ENCODE data around the gene CDC42BPB. TPM values are rescaled to one million over a fixed set of nuclear protein-coding genes. Genes with fewer than 3 reads are reported as not detected.
"Not testable (repeated sequence)": the region's sequence is repeated elsewhere in the genome, so short reads cannot be mapped to it uniquely, and the experiment has no call there.

Gene CDC42BPB
- total RNA-seq, 1 donor from 2014 or later = 89.3 TPM

DNA sequence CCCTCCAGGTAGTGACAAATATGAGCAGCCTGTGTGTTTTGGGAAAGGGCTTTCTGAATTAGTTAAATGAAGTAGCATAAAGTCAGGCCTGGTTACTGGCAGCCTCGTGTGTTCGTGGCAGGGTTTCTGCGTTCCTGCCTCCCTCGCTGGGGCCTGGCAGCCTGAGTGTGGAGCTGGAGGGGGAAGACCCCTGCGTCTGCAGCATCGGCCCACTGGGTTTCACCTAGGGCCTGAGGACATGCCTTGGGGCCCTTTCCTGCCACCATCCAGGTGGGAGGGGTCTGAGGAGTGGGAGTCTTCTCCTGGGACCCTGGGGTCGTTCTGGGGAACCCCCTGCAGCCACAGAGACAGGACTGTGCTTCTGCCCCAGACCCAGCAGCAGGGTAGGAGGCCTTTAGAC is 155.3 kb downstream of the CDC42BPB start:
- no peak for DNase-seq (ENCODE audit: low read depth in 2 of 2)

GRCh38 chr14:102901633-102902032 is 155.7 kb downstream of the CDC42BPB start:
- DNase-seq (ENCODE audit: low read depth in 2 of 2) = no peak

GRCh38 chr14:102900631-102901571 is 156.4 kb downstream of the CDC42BPB start:
- no peak for DNase-seq (ENCODE audit: low read depth in 2 of 2)

GRCh38 chr14:102899516-102899900 is 157.8 kb downstream of the CDC42BPB start:
- DNase-seq (ENCODE audit: low read depth in 2 of 2) = no peak

GRCh38 chr14:102898776-102899515 is 158.4 kb downstream of the CDC42BPB start:
- no peak for DNase-seq (ENCODE audit: low read depth in 2 of 2)

DNA sequence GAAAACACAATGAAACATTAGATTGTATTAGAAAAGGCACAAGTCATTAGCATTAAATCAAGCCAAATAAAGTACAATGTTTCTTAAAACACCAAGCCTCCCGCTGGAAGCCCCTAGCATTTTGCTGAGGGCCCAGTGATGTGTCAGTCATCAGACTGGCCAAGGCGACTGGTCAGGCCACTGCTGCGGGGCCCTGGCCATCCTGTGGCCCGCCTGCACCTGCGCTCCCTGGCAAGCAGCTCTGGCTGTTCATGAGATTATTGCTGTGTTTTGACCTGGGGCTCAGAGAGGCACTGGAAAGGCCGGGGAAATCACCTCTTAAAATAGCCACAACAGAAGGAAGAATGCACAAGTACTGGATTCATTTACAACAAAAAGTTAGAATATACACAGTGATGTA is 159.1 kb downstream of the CDC42BPB start:
- no peak for DNase-seq (ENCODE audit: low read depth in 2 of 2)

DNA sequence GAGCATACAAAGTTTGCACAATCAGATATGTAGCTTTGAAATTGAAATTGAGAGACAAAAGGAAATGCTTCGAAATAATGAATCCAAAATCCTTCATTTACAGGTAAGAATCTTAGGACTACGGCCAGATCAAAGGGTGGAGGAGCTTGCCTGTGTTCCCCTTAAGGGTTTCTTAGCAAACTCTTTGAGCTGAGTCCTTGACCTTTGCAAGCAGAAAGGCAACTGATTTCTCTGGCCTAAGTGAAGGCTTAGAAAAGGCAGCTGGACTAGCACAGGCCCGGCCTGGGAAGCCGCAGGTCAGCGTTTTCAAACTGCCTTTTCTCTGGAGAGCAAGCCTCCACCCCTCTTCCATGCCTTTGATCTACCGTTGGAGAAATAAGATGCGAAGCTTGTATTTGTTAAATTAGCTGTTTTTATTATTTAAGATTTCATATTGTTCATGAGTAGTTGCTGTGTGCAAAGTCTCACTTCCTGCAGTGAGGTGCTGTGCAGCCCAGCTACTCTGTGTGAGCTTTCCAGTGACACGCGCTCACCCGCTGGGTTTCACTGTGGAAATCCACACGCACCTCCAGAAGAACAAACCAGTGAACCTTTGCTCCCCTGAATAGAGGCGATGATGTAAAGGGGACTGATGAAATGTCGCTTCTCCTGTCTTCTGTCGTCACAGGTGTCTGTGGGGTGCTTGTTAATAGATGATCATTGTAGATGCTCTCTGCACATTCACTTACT is 159.9 kb downstream of the CDC42BPB start:
- DNase-seq (ENCODE audit: low read depth in 2 of 2) = no peak

DNA sequence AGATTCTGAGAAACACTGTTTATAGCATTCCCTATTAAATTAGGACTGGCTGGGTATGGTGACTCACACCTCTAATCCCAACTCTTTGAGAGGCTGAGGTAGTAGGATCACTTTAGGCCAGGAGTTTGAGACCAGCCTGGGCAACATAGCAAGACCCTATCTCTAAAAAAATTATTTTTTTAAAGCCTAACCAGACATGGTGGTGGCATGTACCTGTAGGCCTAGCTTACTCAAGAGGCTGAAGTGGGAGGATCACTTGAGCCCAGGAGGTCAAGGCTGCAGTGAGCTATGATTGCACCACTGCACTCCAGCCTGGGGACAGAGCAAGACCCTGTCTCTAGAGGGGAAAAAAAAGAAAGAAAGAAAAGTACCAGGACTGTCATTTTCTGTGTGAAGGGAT is 160.6 kb downstream of the CDC42BPB start:
- DNase-seq (ENCODE audit: low read depth in 2 of 2) = not testable (repeated sequence)

DNA sequence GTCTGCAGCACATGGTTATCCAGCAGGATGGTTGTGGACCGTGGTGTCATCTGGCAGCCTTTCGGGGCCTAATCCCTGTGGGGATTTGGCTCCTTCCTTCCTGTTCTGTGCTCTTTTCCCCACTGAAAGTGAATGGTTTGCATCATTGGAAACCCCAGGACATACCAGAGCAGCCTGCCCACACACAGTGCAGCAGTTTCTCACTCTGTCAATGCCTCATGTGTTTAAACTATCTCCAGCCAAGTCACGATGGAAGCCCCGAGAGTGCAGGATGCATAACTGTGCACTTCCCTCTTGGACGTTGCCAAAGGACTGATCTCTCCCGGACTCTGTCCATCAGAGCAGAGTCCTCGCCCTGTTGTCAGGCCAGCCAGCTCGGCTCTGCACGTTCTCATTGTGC is 163.9 kb downstream of the CDC42BPB start:
- peak; percentile 38 to 59 for DNase-seq (ENCODE audit: low read depth in 2 of 2)

GRCh38 chr14:102892651-102893050 is 164.7 kb downstream of the CDC42BPB start:
- DNase-seq (ENCODE audit: low read depth in 2 of 2) = no peak

- DNase-seq (ENCODE audit: low read depth in 2 of 2) = no peak
Measured at GRCh38 chr14:102891556-102891955, 165.8 kb downstream of the CDC42BPB start.

GRCh38 chr14:102891111-102891510 is 166.2 kb downstream of the CDC42BPB start:
- no peak for DNase-seq (ENCODE audit: low read depth in 2 of 2)

- no peak for DNase-seq (ENCODE audit: low read depth in 2 of 2)
Measured at GRCh38 chr14:102889615-102890014, 167.7 kb downstream of the CDC42BPB start.

GRCh38 chr14:102888748-102889147 is 168.6 kb downstream of the CDC42BPB start:
- DNase-seq (ENCODE audit: low read depth in 2 of 2) = no peak

DNA sequence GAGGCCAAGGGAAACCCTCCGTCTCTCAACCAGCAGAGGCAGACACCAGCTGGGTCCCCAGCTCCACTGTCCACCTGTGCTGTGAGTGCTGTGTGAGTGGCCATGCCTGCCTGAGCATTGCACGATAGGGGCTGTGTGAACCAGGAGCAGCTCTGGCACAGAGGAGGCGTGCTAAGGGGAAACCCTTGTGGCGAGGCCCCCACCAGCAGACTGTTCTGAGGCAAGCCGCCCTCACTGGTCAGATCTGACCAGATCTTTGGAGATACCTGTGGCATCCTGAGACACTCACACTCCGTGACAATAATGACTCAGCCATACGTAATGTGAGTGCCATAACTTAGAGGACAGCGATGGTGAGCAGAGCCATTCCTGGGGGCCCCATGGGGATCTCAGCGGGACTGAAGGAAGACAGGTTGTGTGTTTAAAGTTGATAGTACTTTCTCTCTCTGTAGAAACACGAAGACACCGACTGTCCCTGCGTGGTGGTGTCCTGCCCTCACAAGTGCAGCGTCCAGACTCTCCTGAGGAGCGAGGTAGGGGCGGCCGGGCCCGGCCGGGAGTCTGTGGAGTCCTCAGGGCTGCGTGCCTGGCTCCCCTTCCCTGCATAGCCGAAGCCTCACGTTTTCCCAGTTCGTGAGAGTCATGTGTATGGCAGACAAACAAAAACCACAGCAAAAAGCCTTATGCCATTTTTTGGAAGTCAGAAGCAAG is 171.5 kb downstream of the CDC42BPB start:
- DNase-seq (ENCODE audit: low read depth in 2 of 2) = no peak

- DNase-seq (ENCODE audit: low read depth in 2 of 2) = no peak
Measured at GRCh38 chr14:102883554-102883953, 173.8 kb downstream of the CDC42BPB start.

DNA sequence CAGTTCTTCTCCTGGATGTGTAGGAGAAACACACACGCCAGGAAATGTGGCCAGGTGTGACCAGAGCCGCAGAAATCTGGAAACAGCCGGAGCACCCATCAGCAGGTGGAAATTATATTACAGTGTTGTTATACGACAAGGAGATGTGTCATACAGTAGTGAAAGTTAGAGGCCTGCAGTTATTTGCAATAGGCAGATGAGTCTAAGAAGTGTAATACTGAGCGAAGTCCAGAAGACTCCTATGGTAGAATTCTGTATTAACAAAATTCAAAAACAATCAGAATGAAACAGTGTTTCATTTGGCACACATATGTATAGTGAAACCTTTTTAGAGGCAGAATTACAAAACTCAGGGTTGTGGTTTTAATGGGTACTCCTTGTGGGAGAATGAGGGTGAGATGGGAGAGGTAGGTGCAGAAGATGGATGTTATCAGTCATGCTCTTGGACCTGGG is 174.2 kb downstream of the CDC42BPB start:
- DNase-seq (ENCODE audit: low read depth in 2 of 2) = no peak
